Measurements from ENCODE around the gene RELL1.

- TF ChIP-seq CTCF (IDR thresholded peaks at IDR 0.05) (no peak), POLR2A (IDR thresholded peaks at IDR 0.05) (no peak)
Measured at GRCh38 chr4:37605843-37606565, 80.2 kb downstream of the RELL1 start.
